ENCODE data around the gene MEGF9. TPM values are rescaled to one million over a fixed set of nuclear protein-coding genes. Genes with fewer than 3 reads are reported as not detected.

The MEGF9 gene
- total RNA-seq, 2 donors from 2014 or later, result 7.2 to 9.0 TPM

DNA sequence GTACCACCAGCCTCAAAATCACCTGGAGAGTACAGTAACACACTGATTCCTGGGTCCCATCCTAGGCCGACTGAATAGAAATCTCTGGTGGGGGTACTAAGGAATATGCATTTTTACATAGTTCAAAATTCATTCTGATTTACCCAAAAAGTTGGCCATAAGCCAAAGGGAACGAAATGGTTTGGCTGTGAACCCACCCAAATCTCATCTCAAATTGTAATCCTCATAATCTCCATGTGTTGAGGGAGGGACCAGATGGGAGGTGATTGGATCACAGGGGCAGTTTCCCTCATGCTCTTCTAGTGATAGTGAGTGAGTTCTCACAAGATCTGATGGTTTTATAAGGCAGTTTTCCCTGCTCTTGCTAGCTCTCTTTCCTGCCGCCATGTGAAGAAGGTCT is 31.1 kb downstream of the MEGF9 start:
- H3K9ac ChIP-seq (ENCODE audit: low read depth in 2 of 2, low read length in 2 of 2), result no peak overlapping the region
- no peaks in the 10 kb centered on the region for H3K27me3 ChIP-seq
- H3K36me3 ChIP-seq, result no peaks in the 10 kb centered on the region
- intact Hi-C loops (cut with DNase I), result no loop called here
- H3K9me3 ChIP-seq, result no peaks in the 10 kb centered on the region
- H3K27ac ChIP-seq, result no peak overlapping the region
- no peak for DNase-seq
- no peaks in the 10 kb centered on the region for H3K4me1 ChIP-seq
- TF ChIP-seq, protein P1, sequence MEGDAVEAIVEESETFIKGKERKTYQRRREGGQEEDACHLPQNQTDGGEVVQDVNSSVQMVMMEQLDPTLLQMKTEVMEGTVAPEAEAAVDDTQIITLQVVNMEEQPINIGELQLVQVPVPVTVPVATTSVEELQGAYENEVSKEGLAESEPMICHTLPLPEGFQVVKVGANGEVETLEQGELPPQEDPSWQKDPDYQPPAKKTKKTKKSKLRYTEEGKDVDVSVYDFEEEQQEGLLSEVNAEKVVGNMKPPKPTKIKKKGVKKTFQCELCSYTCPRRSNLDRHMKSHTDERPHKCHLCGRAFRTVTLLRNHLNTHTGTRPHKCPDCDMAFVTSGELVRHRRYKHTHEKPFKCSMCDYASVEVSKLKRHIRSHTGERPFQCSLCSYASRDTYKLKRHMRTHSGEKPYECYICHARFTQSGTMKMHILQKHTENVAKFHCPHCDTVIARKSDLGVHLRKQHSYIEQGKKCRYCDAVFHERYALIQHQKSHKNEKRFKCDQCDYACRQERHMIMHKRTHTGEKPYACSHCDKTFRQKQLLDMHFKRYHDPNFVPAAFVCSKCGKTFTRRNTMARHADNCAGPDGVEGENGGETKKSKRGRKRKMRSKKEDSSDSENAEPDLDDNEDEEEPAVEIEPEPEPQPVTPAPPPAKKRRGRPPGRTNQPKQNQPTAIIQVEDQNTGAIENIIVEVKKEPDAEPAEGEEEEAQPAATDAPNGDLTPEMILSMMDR (IDR thresholded peaks at IDR 0.05), result no peak
- H3K4me3 ChIP-seq, result no peak overlapping the region

DNA sequence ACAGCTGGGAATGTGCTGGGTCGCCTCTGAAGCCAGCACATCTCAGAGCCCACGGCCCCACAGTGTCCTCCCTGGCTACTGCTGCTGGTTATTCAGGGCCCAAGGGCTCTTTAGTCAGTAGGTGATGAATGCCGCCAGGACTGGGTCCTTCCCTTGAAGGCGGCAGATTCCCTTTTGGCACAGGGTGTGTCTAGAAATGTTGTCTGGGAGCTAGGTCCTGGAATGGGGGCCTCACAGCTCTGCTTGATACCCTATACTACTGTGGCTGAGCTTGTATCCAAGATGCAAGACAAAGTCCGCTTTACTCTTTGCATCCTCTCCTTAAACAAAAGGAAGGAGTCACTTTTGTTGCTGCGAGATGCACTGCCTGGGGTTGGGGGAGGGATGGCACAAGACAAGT is 33.1 kb downstream of the MEGF9 start:
- no peak for DNase-seq
- Histone ChIP-seq H3K4me1 (no peaks in the 10 kb centered on the region), H3K36me3 (no peaks in the 10 kb centered on the region), H3K9ac (ENCODE audit: low read depth in 2 of 2, low read length in 2 of 2) (no peak overlapping the region), H3K9me3 (no peaks in the 10 kb centered on the region), H3K4me3 (no peak overlapping the region), H3K27ac (no peak overlapping the region), H3K27me3 (no peaks in the 10 kb centered on the region)
- intact Hi-C loops (cut with DNase I), result no loop called here
- TF ChIP-seq, protein P1 (IDR thresholded peaks at IDR 0.05), result no peak

DNA sequence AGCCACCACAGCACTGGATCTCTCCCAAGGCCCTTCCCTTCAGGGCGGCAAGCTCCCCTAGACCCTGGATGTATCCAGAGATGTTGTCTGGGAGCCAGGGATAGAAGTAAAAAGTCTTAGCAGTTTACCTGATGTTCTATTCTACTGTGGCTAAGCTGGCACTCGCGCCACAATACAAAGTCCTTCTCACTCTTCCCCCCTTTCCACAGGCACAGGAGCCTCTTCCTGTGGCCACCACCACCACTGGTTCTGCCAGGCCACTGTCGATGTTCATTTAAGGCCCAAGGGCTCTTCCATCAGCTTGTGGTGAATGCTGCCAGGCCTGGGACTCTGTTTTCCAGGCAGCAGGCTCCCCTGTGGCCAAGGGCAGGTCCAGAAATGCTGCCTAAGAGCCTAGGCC is 33.7 kb downstream of the MEGF9 start:
- no peak for DNase-seq
- Histone ChIP-seq H3K27me3 (no peaks in the 10 kb centered on the region), H3K9me3 (no peaks in the 10 kb centered on the region), H3K4me1 (no peaks in the 10 kb centered on the region), H3K9ac (ENCODE audit: low read depth in 2 of 2, low read length in 2 of 2) (no peak overlapping the region), H3K36me3 (no peaks in the 10 kb centered on the region), H3K4me3 (no peak overlapping the region), H3K27ac (no peak overlapping the region)
- TF ChIP-seq, protein P1 (IDR thresholded peaks at IDR 0.05), result no peak
- intact Hi-C loops (cut with DNase I), result no loop called here

DNA sequence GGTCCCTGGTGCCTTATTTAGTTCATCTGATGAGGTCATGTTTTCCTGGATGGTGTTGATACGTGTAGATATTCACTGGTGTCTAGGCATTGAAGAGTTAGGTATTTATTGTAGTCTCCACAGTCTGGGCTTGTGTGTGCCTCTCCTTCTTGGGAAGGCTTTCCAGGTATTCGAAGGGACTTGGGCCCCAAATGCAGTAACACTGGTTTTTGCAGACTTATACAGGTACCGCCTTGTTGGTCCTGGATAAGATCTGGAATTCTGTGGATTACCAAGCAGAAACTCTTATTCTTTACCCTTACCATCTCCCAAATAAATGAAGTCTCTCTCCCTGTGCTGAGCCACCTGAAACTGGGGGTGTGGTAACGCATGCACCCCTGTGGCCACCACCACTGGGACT is 34.1 kb downstream of the MEGF9 start:
- H3K4me1 ChIP-seq, result no peaks in the 10 kb centered on the region
- no peak overlapping the region for H3K27ac ChIP-seq
- no peak for DNase-seq
- intact Hi-C loops (cut with DNase I), result no loop called here
- H3K27me3 ChIP-seq, result no peaks in the 10 kb centered on the region
- H3K9me3 ChIP-seq, result no peaks in the 10 kb centered on the region
- H3K9ac ChIP-seq (ENCODE audit: low read depth in 2 of 2, low read length in 2 of 2), result no peak overlapping the region
- no peak overlapping the region for H3K4me3 ChIP-seq
- H3K36me3 ChIP-seq, result no peaks in the 10 kb centered on the region
- TF ChIP-seq, protein P1 (IDR thresholded peaks at IDR 0.05), result no peak

DNA sequence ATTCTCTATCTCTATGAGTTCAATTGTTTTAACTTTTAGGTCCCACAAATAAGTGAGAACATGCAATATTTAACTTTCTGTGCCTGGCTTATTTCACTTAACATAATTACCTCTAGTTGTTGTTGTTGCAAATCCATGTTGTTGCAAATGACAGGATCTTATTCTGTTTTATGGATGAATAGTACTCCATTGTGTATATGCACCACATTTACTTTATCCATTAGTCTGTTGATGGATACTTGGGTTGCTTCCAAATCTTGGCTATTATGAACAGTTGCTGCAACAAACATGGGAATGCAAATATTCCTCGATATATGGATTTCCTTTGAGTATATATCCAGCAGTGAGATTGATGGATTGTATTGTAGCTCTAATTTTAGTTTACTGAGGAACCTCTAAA is 36.3 kb downstream of the MEGF9 start:
- TF ChIP-seq, protein P1 (IDR thresholded peaks at IDR 0.05), result no peak
- DNase-seq, result no peak
- Histone ChIP-seq H3K4me3 (no peak overlapping the region), H3K9me3 (no peaks in the 10 kb centered on the region), H3K36me3 (no peaks in the 10 kb centered on the region), H3K27ac (no peak overlapping the region), H3K4me1 (no peaks in the 10 kb centered on the region), H3K27me3 (no peaks in the 10 kb centered on the region), H3K9ac (ENCODE audit: low read depth in 2 of 2, low read length in 2 of 2) (no peak overlapping the region)
- intact Hi-C loops (cut with DNase I), result no loop called here
